Measurements from ENCODE around the gene MAPK9.
A peak's percentile ranks its signal among the peaks of the same experiment; 100 is the strongest.
"Not testable (repeated sequence)": the region's sequence is repeated elsewhere in the genome, so short reads cannot be mapped to it uniquely, and the experiment has no call there.

Gene MAPK9

GRCh38 chr5:180324601-180324950 is 32.7 kb upstream of the MAPK9 start:
- no peak for DNase-seq

- DNase-seq: no peak
Observed at GRCh38 chr5:180323941-180324600, 32.2 kb upstream of the MAPK9 start.

GRCh38 chr5:180323160-180323559 is 31.3 kb upstream of the MAPK9 start:
- no peak for DNase-seq

GRCh38 chr5:180318456-180319089 is 26.7 kb upstream of the MAPK9 start:
- DNase-seq: no peak

GRCh38 chr5:180316586-180316985 is 24.7 kb upstream of the MAPK9 start:
- DNase-seq: no peak

GRCh38 chr5:180315762-180316212 is 23.9 kb upstream of the MAPK9 start:
- peak; percentile 76 for DNase-seq

- peak; percentile 73 for DNase-seq
Observed at GRCh38 chr5:180313677-180314505, 22.0 kb upstream of the MAPK9 start.

- no peak for DNase-seq
Observed at GRCh38 chr5:180311216-180311615, 19.3 kb upstream of the MAPK9 start.

GRCh38 chr5:180306796-180307195 is 14.9 kb upstream of the MAPK9 start:
- no peak for DNase-seq

GRCh38 chr5:180305481-180305880 is 13.6 kb upstream of the MAPK9 start:
- DNase-seq: no peak

- DNase-seq: no peak
Observed at GRCh38 chr5:180304431-180305375, 12.8 kb upstream of the MAPK9 start.

- DNase-seq: no peak
Observed at GRCh38 chr5:180304016-180304292, 12.1 kb upstream of the MAPK9 start.

GRCh38 chr5:180303226-180304015 is 11.5 kb upstream of the MAPK9 start:
- no peak for DNase-seq

GRCh38 chr5:180302256-180302655 is 10.4 kb upstream of the MAPK9 start:
- DNase-seq: no peak

GRCh38 chr5:180301253-180301652 is 9.4 kb upstream of the MAPK9 start:
- DNase-seq: no peak

GRCh38 chr5:180299526-180299925 is 7.6 kb upstream of the MAPK9 start:
- no peak for DNase-seq

- not testable (repeated sequence) for DNase-seq
Observed at GRCh38 chr5:180299014-180299413, 7.1 kb upstream of the MAPK9 start.

- DNase-seq: no peak
Observed at GRCh38 chr5:180297587-180298282, 5.9 kb upstream of the MAPK9 start.

GRCh38 chr5:180296771-180297170 is 4.9 kb upstream of the MAPK9 start:
- no peak for DNase-seq

- no peak for DNase-seq
Observed at GRCh38 chr5:180294913-180295555, 3.2 kb upstream of the MAPK9 start.

GRCh38 chr5:180294411-180294810 is 2.5 kb upstream of the MAPK9 start:
- no peak for DNase-seq
